Osteocyte (in vitro differentiated cells): ENCODE measurements around the gene RAPGEF2. TPM values are rescaled to one million over a fixed set of nuclear protein-coding genes. Genes with fewer than 3 reads are reported as not detected.
"Not testable (repeated sequence)": the region's sequence is repeated elsewhere in the genome, so short reads cannot be mapped to it uniquely, and the experiment has no call there.

Experiments
- DNase-seq: peaks from one replicate; pipeline ENCODE4 v3.0.0; 2021; ENCODE audit warnings: mixed read lengths; ENCODE audit not compliant: unreplicated experiment; ENCODE audit errors: extremely low spot score
- H3K27ac Mint-ChIP-seq: one replicate; pipeline ENCODE4 v1.8.0; 2021; ENCODE audit warnings: mild to moderate bottlenecking, mixed read lengths; ENCODE audit not compliant: unreplicated experiment
- H3K27me3 Mint-ChIP-seq: one replicate; pipeline ENCODE4 v1.8.0; 2021; ENCODE audit warnings: mixed read lengths; ENCODE audit not compliant: unreplicated experiment
- H3K36me3 Mint-ChIP-seq: one replicate; pipeline ENCODE4 v1.8.0; 2021; ENCODE audit warnings: mixed read lengths; ENCODE audit not compliant: unreplicated experiment
- H3K4me1 Mint-ChIP-seq: one replicate; pipeline ENCODE4 v1.8.0; 2021; ENCODE audit warnings: mixed read lengths; ENCODE audit not compliant: unreplicated experiment
- H3K4me3 Mint-ChIP-seq: one replicate; pipeline ENCODE4 v1.8.0; 2021; ENCODE audit warnings: mild to moderate bottlenecking, moderate library complexity, mixed read lengths; ENCODE audit not compliant: unreplicated experiment
- H3K9me3 Mint-ChIP-seq: one replicate; pipeline ENCODE4 v1.8.0; 2021; ENCODE audit warnings: mixed read lengths; ENCODE audit not compliant: unreplicated experiment
- total RNA-seq: library from RNA; stranded (reverse); gene quantifications from 2 replicates; pipeline ENCODE4 v1.2.1, GENCODE V29; 2021
- TF ChIP-seq, protein P1 (sequence below): fragments of 200-600 bp; sonication (generic); IDR thresholded peaks from 2 replicates; pipeline ENCODE4 v1.5.0; 2021; ENCODE audit warnings: antibody characterized with exemption, mild to moderate bottlenecking, moderate library complexity

The RAPGEF2 gene
- total RNA-seq, 1 donor from 2014 or later = 22.7 TPM

DNA sequence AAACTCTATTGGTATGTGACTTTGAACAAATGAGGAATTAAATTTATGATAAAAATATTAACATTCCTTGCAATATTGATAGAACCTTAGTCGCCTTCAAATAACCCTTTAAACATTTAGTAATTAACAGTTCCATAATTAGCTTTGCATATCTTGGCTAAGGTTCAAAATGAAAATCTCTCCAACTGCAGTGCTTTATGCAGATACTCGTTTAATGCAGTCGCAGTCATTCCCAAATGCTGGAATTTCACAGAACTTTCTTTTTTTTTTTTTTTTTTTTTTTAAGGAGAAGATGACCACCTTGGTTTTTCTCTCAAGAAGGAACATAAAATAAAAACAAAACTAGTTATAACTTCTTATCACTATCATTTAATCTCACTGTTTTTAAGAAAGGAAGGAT, 5.2 kb downstream of the RAPGEF2 start:
- no peak for DNase-seq
- H3K4me3 Mint-ChIP-seq = no peak overlapping the region
- peaks cover 36% of the 10 kb centered on the region for H3K4me1 Mint-ChIP-seq
- H3K9me3 Mint-ChIP-seq = no peaks in the 10 kb centered on the region
- H3K27me3 Mint-ChIP-seq = no peaks in the 10 kb centered on the region
- TF ChIP-seq, protein P1, sequence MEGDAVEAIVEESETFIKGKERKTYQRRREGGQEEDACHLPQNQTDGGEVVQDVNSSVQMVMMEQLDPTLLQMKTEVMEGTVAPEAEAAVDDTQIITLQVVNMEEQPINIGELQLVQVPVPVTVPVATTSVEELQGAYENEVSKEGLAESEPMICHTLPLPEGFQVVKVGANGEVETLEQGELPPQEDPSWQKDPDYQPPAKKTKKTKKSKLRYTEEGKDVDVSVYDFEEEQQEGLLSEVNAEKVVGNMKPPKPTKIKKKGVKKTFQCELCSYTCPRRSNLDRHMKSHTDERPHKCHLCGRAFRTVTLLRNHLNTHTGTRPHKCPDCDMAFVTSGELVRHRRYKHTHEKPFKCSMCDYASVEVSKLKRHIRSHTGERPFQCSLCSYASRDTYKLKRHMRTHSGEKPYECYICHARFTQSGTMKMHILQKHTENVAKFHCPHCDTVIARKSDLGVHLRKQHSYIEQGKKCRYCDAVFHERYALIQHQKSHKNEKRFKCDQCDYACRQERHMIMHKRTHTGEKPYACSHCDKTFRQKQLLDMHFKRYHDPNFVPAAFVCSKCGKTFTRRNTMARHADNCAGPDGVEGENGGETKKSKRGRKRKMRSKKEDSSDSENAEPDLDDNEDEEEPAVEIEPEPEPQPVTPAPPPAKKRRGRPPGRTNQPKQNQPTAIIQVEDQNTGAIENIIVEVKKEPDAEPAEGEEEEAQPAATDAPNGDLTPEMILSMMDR = no peak
- no peaks in the 10 kb centered on the region for H3K36me3 Mint-ChIP-seq
- no peak overlapping the region for H3K27ac Mint-ChIP-seq

DNA sequence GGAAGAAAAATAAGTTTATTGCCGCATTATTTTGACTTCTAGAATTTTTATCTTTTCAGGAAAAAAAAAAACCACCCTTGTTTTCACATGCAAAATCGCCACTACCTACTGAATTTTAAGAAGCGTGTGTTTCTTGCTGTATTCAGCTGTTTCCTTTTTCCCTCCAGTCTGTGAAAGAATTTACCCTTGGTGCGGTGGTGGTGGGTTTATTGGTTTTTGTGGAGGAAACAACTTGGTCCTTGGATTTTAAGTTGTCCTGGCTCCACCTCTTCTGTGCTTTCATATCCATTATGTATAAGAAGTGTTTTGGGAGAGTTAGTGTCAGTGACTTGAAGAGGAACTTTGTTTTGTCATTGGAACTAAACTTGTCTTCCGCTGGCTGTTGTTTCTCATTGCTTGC, 8.1 kb downstream of the RAPGEF2 start:
- no peak overlapping the region for H3K4me3 Mint-ChIP-seq
- no peak for DNase-seq
- no peak overlapping the region for H3K27ac Mint-ChIP-seq
- H3K4me1 Mint-ChIP-seq = peaks cover 19% of the 10 kb centered on the region
- peaks cover 9% of the 10 kb centered on the region for H3K9me3 Mint-ChIP-seq
- TF ChIP-seq, protein P1 = no peak
- H3K27me3 Mint-ChIP-seq = no peaks in the 10 kb centered on the region
- peaks cover 10% of the 10 kb centered on the region for H3K36me3 Mint-ChIP-seq

DNA sequence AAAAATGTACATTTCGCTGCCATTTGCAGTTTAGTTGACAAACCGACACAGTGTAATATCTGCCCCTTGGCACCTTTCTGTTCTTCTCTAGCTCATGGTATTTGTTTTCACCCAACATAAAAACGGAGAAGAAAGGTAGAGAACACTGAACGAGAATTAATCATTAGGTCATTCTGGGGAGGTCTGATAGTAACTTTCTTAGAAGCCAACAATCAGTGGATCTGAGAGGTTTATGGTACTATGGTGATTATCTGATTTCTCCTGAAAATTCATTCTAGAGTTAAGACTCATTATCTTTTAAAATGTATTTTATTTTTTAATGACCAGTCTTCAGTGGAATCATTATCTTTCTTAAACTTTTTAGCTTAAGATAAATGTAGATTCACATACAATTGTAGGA, 8.5 kb downstream of the RAPGEF2 start:
- TF ChIP-seq, protein P1 = no peak
- Mint-ChIP-seq H3K27me3 (no peaks in the 10 kb centered on the region), H3K36me3 (peaks cover 13% of the 10 kb centered on the region), H3K9me3 (peaks cover 11% of the 10 kb centered on the region), H3K4me1 (peaks cover 17% of the 10 kb centered on the region), H3K4me3 (no peak overlapping the region), H3K27ac (no peak overlapping the region)
- DNase-seq = no peak

DNA sequence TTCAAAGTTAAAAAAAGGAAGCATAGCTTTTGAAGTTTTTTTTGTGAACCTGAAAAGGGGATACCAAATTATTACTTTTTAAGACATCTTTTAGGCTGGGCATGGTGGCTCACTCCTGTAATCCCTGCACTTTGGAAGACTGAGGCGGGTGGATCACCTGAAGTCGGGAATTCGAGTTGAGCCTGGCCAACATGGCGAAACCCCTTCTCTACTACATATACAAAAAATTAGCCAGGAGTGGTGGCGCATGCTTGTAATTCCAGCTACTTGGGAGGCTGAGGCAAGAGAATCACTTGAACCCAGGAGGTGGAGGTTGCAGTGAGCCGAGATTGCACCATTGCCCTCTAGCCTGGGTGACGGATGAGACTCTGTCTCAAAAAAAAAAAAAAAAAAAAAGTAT, 10.5 kb downstream of the RAPGEF2 start:
- Mint-ChIP-seq H3K36me3 (peaks cover 13% of the 10 kb centered on the region), H3K9me3 (peaks cover 11% of the 10 kb centered on the region), H3K4me1 (peaks cover 15% of the 10 kb centered on the region)
- H3K27ac Mint-ChIP-seq, H3K4me3 Mint-ChIP-seq, H3K27me3 Mint-ChIP-seq, DNase-seq: not testable (repeated sequence)

DNA sequence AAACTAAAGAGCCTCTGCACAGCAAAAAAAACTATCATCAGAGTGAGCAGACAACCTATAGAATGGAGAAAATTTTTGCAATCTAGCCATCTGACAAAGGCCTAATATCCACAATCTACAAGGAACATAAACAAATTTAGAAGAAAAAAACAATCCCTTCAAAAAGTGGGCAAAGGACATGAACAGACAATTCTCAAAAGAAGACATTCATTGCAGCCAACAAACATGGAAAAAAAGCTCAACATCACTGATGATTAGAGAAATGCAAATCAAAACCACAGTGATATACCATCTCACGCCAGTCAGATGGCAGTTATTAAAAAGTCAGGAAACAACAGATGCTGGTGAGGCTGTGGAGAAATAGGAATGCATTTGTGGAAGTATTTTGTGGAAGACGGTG, 13.2 kb downstream of the RAPGEF2 start:
- not testable (repeated sequence) for H3K27ac Mint-ChIP-seq, H3K4me3 Mint-ChIP-seq, H3K27me3 Mint-ChIP-seq, DNase-seq
- H3K4me1 Mint-ChIP-seq = peaks cover 19% of the 10 kb centered on the region
- peaks cover 11% of the 10 kb centered on the region for H3K9me3 Mint-ChIP-seq
- H3K36me3 Mint-ChIP-seq = peaks cover 13% of the 10 kb centered on the region

DNA sequence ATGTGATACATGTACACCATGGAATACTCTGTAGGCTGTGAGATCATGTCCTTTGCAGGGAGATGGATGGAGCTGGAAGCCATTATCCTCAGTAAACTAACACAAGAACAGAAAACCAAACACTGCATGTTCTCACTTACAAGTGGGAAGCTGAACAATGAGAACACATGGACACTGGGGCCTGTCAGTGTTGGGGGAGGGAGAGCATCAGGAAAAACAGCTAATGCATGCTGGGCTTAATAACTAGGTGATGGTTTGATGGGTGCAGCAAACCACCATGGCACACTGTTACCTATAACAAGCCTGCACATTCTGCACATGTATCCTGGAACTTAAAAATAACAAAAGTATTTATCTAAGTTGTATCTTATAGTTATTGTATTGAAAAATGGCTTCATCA, 13.8 kb downstream of the RAPGEF2 start:
- Mint-ChIP-seq H3K9me3 (peaks cover 11% of the 10 kb centered on the region), H3K36me3 (peaks cover 13% of the 10 kb centered on the region), H3K4me1 (peaks cover 19% of the 10 kb centered on the region)
- H3K27ac Mint-ChIP-seq, H3K4me3 Mint-ChIP-seq, DNase-seq, H3K27me3 Mint-ChIP-seq: not testable (repeated sequence)

DNA sequence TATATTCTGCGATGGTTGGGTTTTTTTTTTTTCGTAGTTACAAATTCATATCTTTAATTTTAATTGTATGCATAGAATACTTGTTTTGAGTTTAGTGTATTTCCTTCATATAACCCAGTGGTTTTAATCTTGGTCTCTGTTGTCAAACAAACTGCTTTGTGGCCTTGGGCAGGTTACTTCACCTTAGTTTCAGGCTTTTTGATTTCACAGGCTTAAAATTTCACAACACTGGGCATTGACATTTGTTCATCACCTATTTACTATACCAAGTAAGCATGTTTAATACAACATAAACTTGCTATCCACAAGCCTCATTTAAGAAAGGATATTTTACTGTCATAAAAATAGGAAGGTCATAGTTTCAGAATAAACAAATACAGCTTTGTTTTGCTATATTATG, 14.7 kb downstream of the RAPGEF2 start:
- peaks cover 11% of the 10 kb centered on the region for H3K9me3 Mint-ChIP-seq
- no peak overlapping the region for H3K4me3 Mint-ChIP-seq
- TF ChIP-seq, protein P1 = no peak
- peaks cover 13% of the 10 kb centered on the region for H3K36me3 Mint-ChIP-seq
- H3K27me3 Mint-ChIP-seq = no peaks in the 10 kb centered on the region
- no peak for DNase-seq
- peaks cover 19% of the 10 kb centered on the region for H3K4me1 Mint-ChIP-seq
- H3K27ac Mint-ChIP-seq = no peak overlapping the region
